HepG2 (cell line): ENCODE results near the gene ZNF444. TPM values are rescaled to one million over a fixed set of nuclear protein-coding genes. Genes with fewer than 3 reads are reported as not detected.

Experiments
- ATAC-seq: fragments of 200-7000 bp; cut with Tn5 transposase; 3 replicates; pipeline ENCODE4 v1.9.1; 2020; ENCODE audit warnings: mild to moderate bottlenecking, moderate library complexity
- BruUV-seq: library from RNA; stranded (reverse); fragments of 400-500 nt; replicated peaks from 2 replicates; lab custom pipeline; 2021; lab: Mats Ljungman, UMichigan
- CTCF ChIA-PET: fragments of 300-600 bp; formaldehyde crosslinking; extraction: SDS; loops from one replicate; lab custom pipeline; 2021; ENCODE audit warnings: low total read pairs, inconsistent platforms, low intra/inter-chr PET ratio; lab: Yijun Ruan, JAX
- POLR2A ChIA-PET: fragments of 350-600 bp; sonication (Branson Sonifier 250); formaldehyde crosslinking; loops from one replicate; lab custom pipeline; 2020; ENCODE audit warnings: antibody characterized with exemption, inconsistent platforms; lab: Yijun Ruan, JAX
- DNase-seq: peaks from one replicate; pipeline ENCODE4 v3.0.0-alpha.2; 2015; ENCODE audit warnings: low spot score
- FAIRE-seq: peaks from 3 replicates; lab custom pipeline; 2011; peaks lifted over from hg19 to GRCh38; lab: Jason Lieb, UNC
- H2AFZ ChIP-seq: one replicate; pipeline ENCODE4 v1.6.1; 2011; ENCODE audit warnings: low read length, inconsistent platforms
- H3K27ac ChIP-seq: fragments of 300-600 bp; 3 replicates; pipeline ENCODE4 v1.8.0; 2011; ENCODE audit warnings: mixed run types, mild to moderate bottlenecking, mixed read lengths, low read length, inconsistent platforms; ENCODE audit not compliant: insufficient read depth; ENCODE audit errors: extremely low read length
- H3K27me3 ChIP-seq, 2 experiments: fragments of 200-600 bp in 1 of 2; 2 replicates in 1 of 2; 3 replicates in 1 of 2; pipeline versions ENCODE4 v1.6.0 to v1.8.0; 2011; ENCODE audit warnings: low read length in 2 of 2, mild to moderate bottlenecking in 2 of 2, moderate library complexity in 2 of 2, inconsistent platforms in 1 of 2; ENCODE audit not compliant: insufficient read depth in 2 of 2, control insufficient read depth in 1 of 2
- H3K36me3 ChIP-seq, 2 experiments: fragments of 200-600 bp in 1 of 2; replicated peaks in 1 of 2; 2 replicates in 1 of 2; 3 replicates in 1 of 2; pipeline versions ENCODE4 v1.5.1 to v1.8.0; 2011; ENCODE audit warnings: low read length in 2 of 2, inconsistent platforms in 1 of 2; ENCODE audit not compliant: insufficient read depth in 2 of 2, control insufficient read depth in 1 of 2
- H3K4me1 ChIP-seq: 2 replicates; pipeline ENCODE4 v1.5.1; 2012; ENCODE audit warnings: low read length, inconsistent platforms; ENCODE audit not compliant: insufficient read depth
- H3K4me2 ChIP-seq: 2 replicates; pipeline ENCODE4 v1.6.0; 2011; ENCODE audit warnings: low read depth, low read length, inconsistent platforms
- H3K4me3 ChIP-seq, 3 experiments: fragments of 200-600 bp in 1 of 3; sonication (generic), shearing (Covaris generic) in 1 of 3; replicated peaks in 1 of 3; 2 replicates each; pipeline ENCODE4 v1.5.1; 2011 to 2016; ENCODE audit warnings: low read length in 3 of 3, inconsistent platforms in 2 of 3, low read depth in 2 of 3, mild to moderate bottlenecking in 2 of 3, control low read depth in 1 of 3, mixed read lengths in 1 of 3; ENCODE audit not compliant: insufficient read depth in 1 of 3
- H3K79me2 ChIP-seq: one replicate; pipeline ENCODE4 v1.6.1; 2011; ENCODE audit warnings: low read length, inconsistent platforms; ENCODE audit not compliant: insufficient read depth
- H3K9ac ChIP-seq: 2 replicates; pipeline ENCODE4 v1.6.0; 2011; ENCODE audit warnings: mild to moderate bottlenecking, low read depth, low read length, inconsistent platforms; ENCODE audit not compliant: insufficient read depth
- H3K9me3 ChIP-seq: 2 replicates; pipeline ENCODE4 v1.5.1; 2012; ENCODE audit warnings: mild to moderate bottlenecking, low read length
- H4K20me1 ChIP-seq: 2 replicates; pipeline ENCODE4 v1.6.0; 2011; ENCODE audit warnings: inconsistent platforms, mild to moderate bottlenecking, low read length, moderate library complexity; ENCODE audit not compliant: insufficient read depth
- CC2D1A ChIP-seq: sonication (generic); formaldehyde crosslinking; IDR thresholded peaks from 2 replicates; pipeline ENCODE4 v1.8.1; 2023; ENCODE audit warnings: mild to moderate bottlenecking, missing genetic modification reagents
- NFATC3 ChIP-seq: sonication (generic); formaldehyde crosslinking; IDR thresholded peaks from 2 replicates; pipeline ENCODE4 v1.5.1; 2020; ENCODE audit warnings: mild to moderate bottlenecking, missing genetic modification reagents
- NFYB ChIP-seq: sonication (generic); formaldehyde crosslinking; IDR thresholded peaks from 2 replicates; pipeline ENCODE4 v1.4.0; 2020; ENCODE audit warnings: missing genetic modification reagents
- SMAD1 ChIP-seq: sonication (generic); formaldehyde crosslinking; IDR thresholded peaks from 2 replicates; pipeline ENCODE4 v1.4.0; 2020; ENCODE audit warnings: missing genetic modification reagents, low read depth, mild to moderate bottlenecking, borderline replicate concordance
- TEF ChIP-seq: sonication (generic); formaldehyde crosslinking; IDR thresholded peaks from 2 replicates; pipeline ENCODE4 v1.5.0; 2020; ENCODE audit warnings: missing genetic modification reagents
- TFAP4 ChIP-seq: sonication (generic); IDR thresholded peaks from 2 replicates; pipeline ENCODE4 v1.6.1; 2016; ENCODE audit warnings: low read depth, borderline replicate concordance
- TOE1 ChIP-seq: sonication (generic); formaldehyde crosslinking; IDR thresholded peaks from 2 replicates; pipeline ENCODE4 v1.4.0; 2020; ENCODE audit warnings: mild to moderate bottlenecking, missing genetic modification reagents
- ZFP82 ChIP-seq: sonication (generic); formaldehyde crosslinking; IDR thresholded peaks from 2 replicates; pipeline ENCODE4 v1.5.1; 2020; ENCODE audit warnings: mild to moderate bottlenecking, missing genetic modification reagents, borderline replicate concordance
- ZNF530 ChIP-seq: sonication (generic); formaldehyde crosslinking; IDR thresholded peaks from 2 replicates; pipeline ENCODE4 v1.5.0; 2020; ENCODE audit warnings: low read depth, mild to moderate bottlenecking, missing genetic modification reagents
- WGBS: methylation state at CpG from one replicate; pipeline ENCODE4 v1.1.6; 2017; ENCODE audit warnings: low lambda C conversion rate; 5-methylcytosine and 5-hydroxymethylcytosine counted together
- in situ Hi-C: cut with HindIII; loops from 2 replicates; pipeline ENCODE4 v1.10.0; 2017; ENCODE audit warnings: low pct_unique_long_range_greater_than_20kb; ENCODE audit not compliant: extremely low pct_ligation_motif_present
- intact Hi-C: fragments of 100-400 bp; cut with micrococcal nuclease; formaldehyde crosslinking; loops from one replicate; pipeline ENCODE4 v1.10.0; 2022; ENCODE audit not compliant: unreplicated experiment
- polyA plus RNA-seq, 8 experiments: library from polyadenylated mRNA; depleted of rRNA in 3 of 8; stranded (reverse) in 7 of 8; unstranded in 1 of 8; fragments of >200 nt; fragmentation: Illumina TruSeq in 4 of 8; extraction: Trizol in 4 of 8; gene quantifications; 2 replicates each; pipeline versions ENCODE4 v1.2.1 to v1.2.3, GENCODE V29; 2011 to 2016; ENCODE audit warnings: low read depth in 4 of 8, missing spikeins in 1 of 8, mixed read lengths in 1 of 8; ENCODE audit not compliant: insufficient read depth in 1 of 8
- total RNA-seq, 5 experiments: library from RNA; depleted of rRNA; stranded (reverse); fragments of >200 nt; fragmentation: Illumina TruSeq; extraction: Trizol; gene quantifications; 2 replicates each; pipeline ENCODE4 v1.2.3, GENCODE V29; 2016; ENCODE audit warnings: low read depth in 1 of 5
- TF ChIP-seq, protein P1 (sequence below): sonication (generic); formaldehyde crosslinking; IDR thresholded peaks from 2 replicates; pipeline ENCODE4 v1.4.0; 2020; ENCODE audit warnings: low read depth, missing genetic modification reagents

ZNF444 gene
- total and polyA plus RNA-seq, 2 of the 13 experiments (the other 11 are each of a cell fraction or from before 2014, with no cell fraction given): 27.4 to 30.3 TPM

DNA sequence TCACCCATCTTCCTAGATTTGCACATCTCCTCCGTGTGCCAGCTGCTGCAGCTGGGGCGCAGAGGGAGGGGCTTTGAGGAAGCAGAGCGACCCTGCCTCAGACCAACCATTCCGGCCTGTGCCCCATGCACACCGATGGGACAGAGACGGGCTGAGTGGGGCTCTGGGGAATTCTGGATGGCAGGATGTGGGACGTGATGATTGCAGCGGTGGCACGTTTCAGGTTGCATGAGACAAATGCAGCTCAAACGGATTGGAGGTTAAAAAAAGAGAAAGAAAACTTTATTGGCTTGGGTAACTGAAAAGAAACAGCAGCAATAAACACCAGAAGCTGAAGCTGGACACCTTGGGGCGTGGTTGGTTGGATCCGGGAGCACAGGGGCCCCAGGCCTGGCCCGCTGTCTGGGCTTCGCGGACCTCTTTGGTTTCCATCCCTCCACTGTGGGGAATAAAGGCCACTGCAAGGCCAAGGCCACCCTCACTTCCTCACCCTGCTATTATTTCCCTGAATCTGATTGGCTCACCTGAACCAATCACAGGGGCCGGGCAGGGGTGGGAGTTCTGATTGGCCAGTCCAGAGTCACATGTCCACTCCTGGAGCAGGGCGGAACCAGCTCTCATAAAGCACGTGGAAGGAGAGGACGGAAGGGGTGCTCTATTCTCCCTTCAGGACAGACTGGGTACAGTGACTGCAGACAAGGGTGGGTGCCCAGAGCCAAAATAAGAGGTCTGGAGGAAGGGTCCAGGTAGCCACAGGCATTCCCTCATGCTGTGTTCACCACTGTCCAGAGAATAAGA is 13.9 kb upstream of the ZNF444 start (continued):
- TF ChIP-seq NFYB (CRISPR knock-in tag): peak; percentile 77
- TF ChIP-seq, all 625 proteins: peak for 13

GRCh38 chr19:56130006-56130405 is 11.1 kb upstream of the ZNF444 start:
- no peak for FAIRE-seq
- TF ChIP-seq SMAD1 (CRISPR knock-in tag): no peak
- TF ChIP-seq, all 625 proteins: peak for 0
- no peaks in the 10 kb centered on the region for H4K20me1 ChIP-seq
- H3K9ac ChIP-seq: no peak overlapping the region
- 69% methylated on average over 7 of the region's 7 CpGs for WGBS
- H3K27ac ChIP-seq: no peak overlapping the region
- in situ Hi-C loops (no loop called here), intact Hi-C loops (no loop called here)
- BruUV-seq: no TSS peak
- no peak overlapping the region for H2AFZ ChIP-seq
- no peak for ATAC-seq
- H3K4me3 ChIP-seq: no peak overlapping the region
- ChIA-PET CTCF (no interaction called here), POLR2A (no interaction called here)
- DNase-seq: no peak
- no peaks in the 10 kb centered on the region for H3K79me2 ChIP-seq
- no peaks in the 10 kb centered on the region for H3K36me3 ChIP-seq
- H3K4me2 ChIP-seq: no peak overlapping the region
- H3K4me1 ChIP-seq: peaks cover 40% of the 10 kb centered on the region
- H3K9me3 ChIP-seq: no peaks in the 10 kb centered on the region
- H3K27me3 ChIP-seq: no peaks in the 10 kb centered on the region

DNA sequence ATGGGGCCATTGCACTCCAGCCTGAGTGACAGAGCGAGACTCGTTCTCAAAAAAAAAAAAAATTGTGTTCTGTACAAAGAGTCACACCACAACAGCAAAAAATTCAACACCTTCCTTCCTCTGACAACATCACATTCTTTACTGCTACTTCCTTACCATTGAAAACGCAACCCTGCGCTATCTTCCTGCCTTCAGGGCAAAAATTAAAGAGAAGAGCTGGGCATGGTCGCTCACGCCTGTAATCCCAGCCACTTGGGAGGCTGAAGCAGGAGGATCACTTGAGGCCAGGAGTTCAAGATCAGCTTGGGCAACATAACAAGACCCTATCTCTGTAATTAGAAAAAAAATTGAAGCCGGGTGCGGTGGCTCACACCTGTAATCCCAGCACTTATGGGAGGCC is 9.4 kb upstream of the ZNF444 start:
- FAIRE-seq (no peak), DNase-seq (no peak), ATAC-seq (no peak)
- no peak overlapping the region for H3K4me3 ChIP-seq
- BruUV-seq: no TSS peak
- no peak overlapping the region for H3K27ac ChIP-seq
- no peaks in the 10 kb centered on the region for H3K27me3 ChIP-seq
- peaks cover 38% of the 10 kb centered on the region for H3K4me1 ChIP-seq
- intact Hi-C loops (no loop called here), in situ Hi-C loops (no loop called here)
- no peaks in the 10 kb centered on the region for H3K36me3 ChIP-seq
- no peaks in the 10 kb centered on the region for H4K20me1 ChIP-seq
- H3K9me3 ChIP-seq: no peaks in the 10 kb centered on the region
- WGBS: 92% methylated on average over 8 of the region's 8 CpGs
- ChIA-PET CTCF (no interaction called here), POLR2A (interaction anchor here (1.5 to 2.1 kb wide), 4 partner anchors 9 to 12 kb away, joined by 4 to 11 read pairs (median 7); partner anchors contain the start of genes ZNF444 and ZNF787)
- H3K79me2 ChIP-seq: no peaks in the 10 kb centered on the region
- H3K9ac ChIP-seq: no peak overlapping the region
- H3K4me2 ChIP-seq: 0 out of 2 replicates have a peak overlapping the region, but pooled peaks have one; percentile 44
- H2AFZ ChIP-seq: no peak overlapping the region
- TF ChIP-seq ZFP82 (CRISPR knock-in tag) (no peak), TEF (CRISPR knock-in tag) (no peak), TFAP4 (no peak), NFATC3 (CRISPR knock-in tag) (no peak), TOE1 (no peak), CC2D1A (CRISPR knock-in tag) (no peak), ZNF530 (CRISPR knock-in tag) (no peak)
- TF ChIP-seq, protein P1, sequence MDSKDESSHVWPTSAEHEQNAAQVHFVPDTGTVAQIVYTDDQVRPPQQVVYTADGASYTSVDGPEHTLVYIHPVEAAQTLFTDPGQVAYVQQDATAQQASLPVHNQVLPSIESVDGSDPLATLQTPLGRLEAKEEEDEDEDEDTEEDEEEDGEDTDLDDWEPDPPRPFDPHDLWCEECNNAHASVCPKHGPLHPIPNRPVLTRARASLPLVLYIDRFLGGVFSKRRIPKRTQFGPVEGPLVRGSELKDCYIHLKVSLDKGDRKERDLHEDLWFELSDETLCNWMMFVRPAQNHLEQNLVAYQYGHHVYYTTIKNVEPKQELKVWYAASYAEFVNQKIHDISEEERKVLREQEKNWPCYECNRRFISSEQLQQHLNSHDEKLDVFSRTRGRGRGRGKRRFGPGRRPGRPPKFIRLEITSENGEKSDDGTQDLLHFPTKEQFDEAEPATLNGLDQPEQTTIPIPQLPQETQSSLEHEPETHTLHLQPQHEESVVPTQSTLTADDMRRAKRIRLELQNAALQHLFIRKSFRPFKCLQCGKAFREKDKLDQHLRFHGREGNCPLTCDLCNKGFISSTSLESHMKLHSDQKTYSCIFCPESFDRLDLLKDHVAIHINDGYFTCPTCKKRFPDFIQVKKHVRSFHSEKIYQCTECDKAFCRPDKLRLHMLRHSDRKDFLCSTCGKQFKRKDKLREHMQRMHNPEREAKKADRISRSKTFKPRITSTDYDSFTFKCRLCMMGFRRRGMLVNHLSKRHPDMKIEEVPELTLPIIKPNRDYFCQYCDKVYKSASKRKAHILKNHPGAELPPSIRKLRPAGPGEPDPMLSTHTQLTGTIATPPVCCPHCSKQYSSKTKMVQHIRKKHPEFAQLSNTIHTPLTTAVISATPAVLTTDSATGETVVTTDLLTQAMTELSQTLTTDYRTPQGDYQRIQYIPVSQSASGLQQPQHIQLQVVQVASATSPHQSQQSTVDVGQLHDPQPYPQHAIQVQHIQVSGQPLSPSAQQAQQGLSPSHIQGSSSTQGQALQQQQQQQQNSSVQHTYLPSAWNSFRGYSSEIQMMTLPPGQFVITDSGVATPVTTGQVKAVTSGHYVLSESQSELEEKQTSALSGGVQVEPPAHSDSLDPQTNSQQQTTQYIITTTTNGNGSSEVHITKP: no peak
